Ishikawa (cell line): Measurements from ENCODE around the gene OGFR.

ENCODE experiments used
- CREB1 ChIP-seq: IDR thresholded peaks from 2 replicates; pipeline ENCODE4 v1.6.1; 2012; ENCODE audit warnings: low read depth
- EP300 ChIP-seq: IDR thresholded peaks from 2 replicates; pipeline ENCODE4 v1.6.1; 2012; ENCODE audit warnings: borderline replicate concordance
- FOXM1 ChIP-seq: IDR thresholded peaks from 2 replicates; pipeline ENCODE4 v1.6.1; 2012; ENCODE audit warnings: low read depth, borderline replicate concordance
- NFIC ChIP-seq: IDR thresholded peaks from 2 replicates; pipeline ENCODE4 v1.6.1; 2012
- RAD21 ChIP-seq: IDR thresholded peaks from 2 replicates; pipeline ENCODE4 v1.6.1; 2012; ENCODE audit warnings: low read depth
- TEAD4 ChIP-seq: IDR thresholded peaks from 2 replicates; pipeline ENCODE4 v1.6.1; 2012
- YY1 ChIP-seq: IDR thresholded peaks from 2 replicates; pipeline ENCODE4 v1.6.1; 2012; ENCODE audit warnings: low read depth
- TF ChIP-seq, protein P1 (sequence below): IDR thresholded peaks from 2 replicates; pipeline ENCODE4 v1.6.1; 2012; ENCODE audit warnings: low read depth, mild to moderate bottlenecking
- TF ChIP-seq, protein P2 (sequence below): IDR thresholded peaks from 2 replicates; pipeline ENCODE4 v1.6.1; 2012

DNA sequence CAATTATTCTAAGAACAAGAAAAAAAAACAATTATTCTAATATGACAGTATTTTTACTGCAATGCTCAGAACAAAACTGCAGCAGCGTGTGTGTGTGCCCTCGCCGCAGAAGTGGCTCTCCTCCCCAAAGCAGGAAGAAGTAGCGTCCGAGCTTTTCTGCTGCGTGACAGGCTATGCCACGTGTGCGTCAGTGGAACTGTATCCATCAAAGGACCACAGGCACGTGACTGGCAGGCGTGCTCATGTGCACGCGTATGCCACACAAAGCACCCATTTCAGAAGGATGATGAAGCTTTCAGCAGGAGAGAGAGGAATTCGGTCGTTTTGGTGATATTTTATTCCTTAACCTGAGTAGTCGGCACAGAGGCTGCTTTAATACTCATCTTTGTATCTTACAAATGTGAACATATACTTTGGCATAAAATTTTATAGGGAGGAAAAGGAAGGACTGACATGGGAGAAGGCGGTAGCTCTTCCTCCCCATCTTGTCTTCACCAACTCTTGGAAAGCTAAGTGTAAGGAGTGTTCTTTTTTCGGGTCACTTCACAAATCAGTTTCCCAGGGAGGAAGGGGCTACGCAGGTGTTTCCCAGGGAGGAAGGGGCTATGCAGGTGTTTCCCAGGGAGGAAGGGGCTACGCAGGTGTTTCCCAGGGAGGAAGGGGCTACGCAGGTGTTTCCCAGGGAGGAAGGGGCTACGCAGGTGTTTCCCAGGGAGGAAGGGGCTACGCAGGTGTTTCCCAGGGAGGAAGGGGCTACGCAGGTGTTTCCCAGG lies 53.6 kb downstream of the OGFR start:
- TF ChIP-seq FOXM1 (no peak), CREB1 (no peak), NFIC (no peak), TEAD4 (no peak), YY1 (no peak), RAD21 (no peak), EP300 (no peak)
- TF ChIP-seq, protein P1, sequence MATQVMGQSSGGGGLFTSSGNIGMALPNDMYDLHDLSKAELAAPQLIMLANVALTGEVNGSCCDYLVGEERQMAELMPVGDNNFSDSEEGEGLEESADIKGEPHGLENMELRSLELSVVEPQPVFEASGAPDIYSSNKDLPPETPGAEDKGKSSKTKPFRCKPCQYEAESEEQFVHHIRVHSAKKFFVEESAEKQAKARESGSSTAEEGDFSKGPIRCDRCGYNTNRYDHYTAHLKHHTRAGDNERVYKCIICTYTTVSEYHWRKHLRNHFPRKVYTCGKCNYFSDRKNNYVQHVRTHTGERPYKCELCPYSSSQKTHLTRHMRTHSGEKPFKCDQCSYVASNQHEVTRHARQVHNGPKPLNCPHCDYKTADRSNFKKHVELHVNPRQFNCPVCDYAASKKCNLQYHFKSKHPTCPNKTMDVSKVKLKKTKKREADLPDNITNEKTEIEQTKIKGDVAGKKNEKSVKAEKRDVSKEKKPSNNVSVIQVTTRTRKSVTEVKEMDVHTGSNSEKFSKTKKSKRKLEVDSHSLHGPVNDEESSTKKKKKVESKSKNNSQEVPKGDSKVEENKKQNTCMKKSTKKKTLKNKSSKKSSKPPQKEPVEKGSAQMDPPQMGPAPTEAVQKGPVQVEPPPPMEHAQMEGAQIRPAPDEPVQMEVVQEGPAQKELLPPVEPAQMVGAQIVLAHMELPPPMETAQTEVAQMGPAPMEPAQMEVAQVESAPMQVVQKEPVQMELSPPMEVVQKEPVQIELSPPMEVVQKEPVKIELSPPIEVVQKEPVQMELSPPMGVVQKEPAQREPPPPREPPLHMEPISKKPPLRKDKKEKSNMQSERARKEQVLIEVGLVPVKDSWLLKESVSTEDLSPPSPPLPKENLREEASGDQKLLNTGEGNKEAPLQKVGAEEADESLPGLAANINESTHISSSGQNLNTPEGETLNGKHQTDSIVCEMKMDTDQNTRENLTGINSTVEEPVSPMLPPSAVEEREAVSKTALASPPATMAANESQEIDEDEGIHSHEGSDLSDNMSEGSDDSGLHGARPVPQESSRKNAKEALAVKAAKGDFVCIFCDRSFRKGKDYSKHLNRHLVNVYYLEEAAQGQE = no peak
- TF ChIP-seq, protein P2, sequence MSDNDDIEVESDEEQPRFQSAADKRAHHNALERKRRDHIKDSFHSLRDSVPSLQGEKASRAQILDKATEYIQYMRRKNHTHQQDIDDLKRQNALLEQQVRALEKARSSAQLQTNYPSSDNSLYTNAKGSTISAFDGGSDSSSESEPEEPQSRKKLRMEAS = no peak
